ENCODE data around the gene UGT1A5.

DNA sequence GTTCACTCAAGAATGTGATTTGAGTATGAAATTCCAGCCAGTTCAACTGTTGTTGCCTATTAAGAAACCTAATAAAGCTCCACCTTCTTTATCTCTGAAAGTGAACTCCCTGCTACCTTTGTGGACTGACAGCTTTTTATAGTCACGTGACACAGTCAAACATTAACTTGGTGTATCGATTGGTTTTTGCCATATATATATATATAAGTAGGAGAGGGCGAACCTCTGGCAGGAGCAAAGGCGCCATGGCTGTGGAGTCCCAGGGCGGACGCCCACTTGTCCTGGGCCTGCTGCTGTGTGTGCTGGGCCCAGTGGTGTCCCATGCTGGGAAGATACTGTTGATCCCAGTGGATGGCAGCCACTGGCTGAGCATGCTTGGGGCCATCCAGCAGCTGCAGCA, 47.3 kb downstream of the UGT1A5 start, which contains the start of gene UGT1A1:
- TF ChIP-seq, protein P1, sequence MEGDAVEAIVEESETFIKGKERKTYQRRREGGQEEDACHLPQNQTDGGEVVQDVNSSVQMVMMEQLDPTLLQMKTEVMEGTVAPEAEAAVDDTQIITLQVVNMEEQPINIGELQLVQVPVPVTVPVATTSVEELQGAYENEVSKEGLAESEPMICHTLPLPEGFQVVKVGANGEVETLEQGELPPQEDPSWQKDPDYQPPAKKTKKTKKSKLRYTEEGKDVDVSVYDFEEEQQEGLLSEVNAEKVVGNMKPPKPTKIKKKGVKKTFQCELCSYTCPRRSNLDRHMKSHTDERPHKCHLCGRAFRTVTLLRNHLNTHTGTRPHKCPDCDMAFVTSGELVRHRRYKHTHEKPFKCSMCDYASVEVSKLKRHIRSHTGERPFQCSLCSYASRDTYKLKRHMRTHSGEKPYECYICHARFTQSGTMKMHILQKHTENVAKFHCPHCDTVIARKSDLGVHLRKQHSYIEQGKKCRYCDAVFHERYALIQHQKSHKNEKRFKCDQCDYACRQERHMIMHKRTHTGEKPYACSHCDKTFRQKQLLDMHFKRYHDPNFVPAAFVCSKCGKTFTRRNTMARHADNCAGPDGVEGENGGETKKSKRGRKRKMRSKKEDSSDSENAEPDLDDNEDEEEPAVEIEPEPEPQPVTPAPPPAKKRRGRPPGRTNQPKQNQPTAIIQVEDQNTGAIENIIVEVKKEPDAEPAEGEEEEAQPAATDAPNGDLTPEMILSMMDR (conservative IDR thresholded peaks at IDR 0.05; ENCODE audit: low read depth, low read length): no peak
- TF ChIP-seq EZH2 (IDR thresholded peaks at IDR 0.05; ENCODE audit: borderline replicate concordance, low read depth, low read length, poor library complexity, severe bottlenecking): no peak

All from A673 (cell line).